C4-2B (cell line): ENCODE measurements around the gene ALDH4A1.

ENCODE experiments used
- ZFX ChIP-seq: fragments of 450-650 bp; IDR thresholded peaks from 2 replicates; pipeline ENCODE4 v1.6.1; 2017
- TF ChIP-seq, protein P1 (sequence below): fragments of 450-650 bp; conservative IDR thresholded peaks from 2 replicates; pipeline ENCODE4 v1.5.1; 2017; ENCODE audit warnings: mild to moderate bottlenecking

GRCh38 chr1:18901147-18901951 lies 1.0 kb downstream of the ALDH4A1 start:
- TF ChIP-seq, protein P1, sequence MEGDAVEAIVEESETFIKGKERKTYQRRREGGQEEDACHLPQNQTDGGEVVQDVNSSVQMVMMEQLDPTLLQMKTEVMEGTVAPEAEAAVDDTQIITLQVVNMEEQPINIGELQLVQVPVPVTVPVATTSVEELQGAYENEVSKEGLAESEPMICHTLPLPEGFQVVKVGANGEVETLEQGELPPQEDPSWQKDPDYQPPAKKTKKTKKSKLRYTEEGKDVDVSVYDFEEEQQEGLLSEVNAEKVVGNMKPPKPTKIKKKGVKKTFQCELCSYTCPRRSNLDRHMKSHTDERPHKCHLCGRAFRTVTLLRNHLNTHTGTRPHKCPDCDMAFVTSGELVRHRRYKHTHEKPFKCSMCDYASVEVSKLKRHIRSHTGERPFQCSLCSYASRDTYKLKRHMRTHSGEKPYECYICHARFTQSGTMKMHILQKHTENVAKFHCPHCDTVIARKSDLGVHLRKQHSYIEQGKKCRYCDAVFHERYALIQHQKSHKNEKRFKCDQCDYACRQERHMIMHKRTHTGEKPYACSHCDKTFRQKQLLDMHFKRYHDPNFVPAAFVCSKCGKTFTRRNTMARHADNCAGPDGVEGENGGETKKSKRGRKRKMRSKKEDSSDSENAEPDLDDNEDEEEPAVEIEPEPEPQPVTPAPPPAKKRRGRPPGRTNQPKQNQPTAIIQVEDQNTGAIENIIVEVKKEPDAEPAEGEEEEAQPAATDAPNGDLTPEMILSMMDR, result no peak
- TF ChIP-seq ZFX, result no peak
